Measurements from ENCODE around the gene ACO1.

GRCh38 chr9:32360983-32361673 is 23.3 kb upstream of the ACO1 start:
- no peak for TF ChIP-seq JUND (IDR thresholded peaks at IDR 0.05)
- TF ChIP-seq SRF (IDR thresholded peaks at IDR 0.05; ENCODE audit: low read depth) = no peak
- TF ChIP-seq POLR2AphosphoS5 (IDR thresholded peaks at IDR 0.05; ENCODE audit: low read depth, low read length) = no peak
- no peak for TF ChIP-seq CTCF (IDR thresholded peaks at IDR 0.05 in 2 of 3, conservative IDR thresholded peaks at IDR 0.05 in 1 of 3; ENCODE audit: borderline replicate concordance in 1 of 3, insufficient read depth in 1 of 3, low read depth in 2 of 3, low read length in 2 of 3)
- no peak for TF ChIP-seq RAD21 (IDR thresholded peaks at IDR 0.05; ENCODE audit: low read depth)
- no peak for TF ChIP-seq ZFX (IDR thresholded peaks at IDR 0.05)
- TF ChIP-seq POLR2A (IDR thresholded peaks at IDR 0.05; ENCODE audit: borderline replicate concordance, extremely low read depth, insufficient read depth, insufficient read length) = no peak
- no peak for TF ChIP-seq EZH2 (IDR thresholded peaks at IDR 0.05)
- TF ChIP-seq, protein P1, sequence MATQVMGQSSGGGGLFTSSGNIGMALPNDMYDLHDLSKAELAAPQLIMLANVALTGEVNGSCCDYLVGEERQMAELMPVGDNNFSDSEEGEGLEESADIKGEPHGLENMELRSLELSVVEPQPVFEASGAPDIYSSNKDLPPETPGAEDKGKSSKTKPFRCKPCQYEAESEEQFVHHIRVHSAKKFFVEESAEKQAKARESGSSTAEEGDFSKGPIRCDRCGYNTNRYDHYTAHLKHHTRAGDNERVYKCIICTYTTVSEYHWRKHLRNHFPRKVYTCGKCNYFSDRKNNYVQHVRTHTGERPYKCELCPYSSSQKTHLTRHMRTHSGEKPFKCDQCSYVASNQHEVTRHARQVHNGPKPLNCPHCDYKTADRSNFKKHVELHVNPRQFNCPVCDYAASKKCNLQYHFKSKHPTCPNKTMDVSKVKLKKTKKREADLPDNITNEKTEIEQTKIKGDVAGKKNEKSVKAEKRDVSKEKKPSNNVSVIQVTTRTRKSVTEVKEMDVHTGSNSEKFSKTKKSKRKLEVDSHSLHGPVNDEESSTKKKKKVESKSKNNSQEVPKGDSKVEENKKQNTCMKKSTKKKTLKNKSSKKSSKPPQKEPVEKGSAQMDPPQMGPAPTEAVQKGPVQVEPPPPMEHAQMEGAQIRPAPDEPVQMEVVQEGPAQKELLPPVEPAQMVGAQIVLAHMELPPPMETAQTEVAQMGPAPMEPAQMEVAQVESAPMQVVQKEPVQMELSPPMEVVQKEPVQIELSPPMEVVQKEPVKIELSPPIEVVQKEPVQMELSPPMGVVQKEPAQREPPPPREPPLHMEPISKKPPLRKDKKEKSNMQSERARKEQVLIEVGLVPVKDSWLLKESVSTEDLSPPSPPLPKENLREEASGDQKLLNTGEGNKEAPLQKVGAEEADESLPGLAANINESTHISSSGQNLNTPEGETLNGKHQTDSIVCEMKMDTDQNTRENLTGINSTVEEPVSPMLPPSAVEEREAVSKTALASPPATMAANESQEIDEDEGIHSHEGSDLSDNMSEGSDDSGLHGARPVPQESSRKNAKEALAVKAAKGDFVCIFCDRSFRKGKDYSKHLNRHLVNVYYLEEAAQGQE (IDR thresholded peaks at IDR 0.05; ENCODE audit: low read depth) = no peak
- no peak for TF ChIP-seq EZH2phosphoT487 (IDR thresholded peaks at IDR 0.05; ENCODE audit: borderline replicate concordance)
- TF ChIP-seq YY1 (IDR thresholded peaks at IDR 0.05; ENCODE audit: extremely low read depth, insufficient replicate concordance, low read depth, low read length) = no peak
- TF ChIP-seq SIN3A (IDR thresholded peaks at IDR 0.05; ENCODE audit: low read depth) = no peak
